Sigmoid colon (tissue), 7 donors: ENCODE results near the gene PLAC9. TPM values are rescaled to one million over a fixed set of nuclear protein-coding genes. Genes with fewer than 3 reads are reported as not detected.
A peak's percentile ranks its signal among the peaks of the same experiment; 100 is the strongest.

ENCODE experiments used
- DNase-seq: peaks from one replicate; pipeline ENCODE4 v3.0.0-alpha.2; 2019
- H3K27ac ChIP-seq, 4 donors: fragments of 200-600 bp; sonication (generic); one replicate each; pipeline ENCODE4 v1.5.1; 2016 to 2019; ENCODE audit warnings: mild to moderate bottlenecking in 1 of 4
- H3K27me3 ChIP-seq, 3 donors: fragments of 200-600 bp; sonication (generic); one replicate each; pipeline ENCODE4 v1.5.1; 2019; ENCODE audit warnings: mild to moderate bottlenecking in 1 of 3
- H3K36me3 ChIP-seq, 4 donors: fragments of 200-600 bp; sonication (generic); one replicate each; pipeline ENCODE4 v1.5.1; 2016 to 2019
- H3K4me1 ChIP-seq, 4 donors: fragments of 200-600 bp; sonication (generic); one replicate each; pipeline ENCODE4 v1.5.1; 2017 to 2019
- H3K4me3 ChIP-seq, 4 donors: fragments of 200-600 bp; sonication (generic); one replicate each; pipeline ENCODE4 v1.5.1; 2017 to 2019; ENCODE audit warnings: mild to moderate bottlenecking in 2 of 4, moderate library complexity in 1 of 4
- H3K9me3 ChIP-seq, 4 donors: fragments of 200-600 bp in 3 of 4; sonication (generic) in 3 of 4; one replicate each; pipeline versions ENCODE4 v1.5.1 to v1.6.1; 2013 to 2019
- EP300 ChIP-seq, 4 donors: sonication (generic); formaldehyde crosslinking; IDR thresholded peaks; one replicate each; pipeline ENCODE4 v1.6.1; 2017; ENCODE audit warnings: antibody characterized with exemption in 4 of 4
- POLR2A ChIP-seq, 2 donors: fragments of 450-650 bp; IDR thresholded peaks; one replicate each; pipeline ENCODE4 v1.6.1; 2016; ENCODE audit warnings: antibody characterized with exemption in 2 of 2, mild to moderate bottlenecking in 2 of 2, moderate library complexity in 2 of 2
- POLR2AphosphoS5 ChIP-seq, 4 donors: sonication (generic); formaldehyde crosslinking; IDR thresholded peaks; one replicate each; pipeline ENCODE4 v1.6.1; 2017; ENCODE audit warnings: antibody characterized with exemption in 4 of 4
- WGBS, 2 donors: extraction: QIAGEN DNeasy Blood & Tissue Kit; methylation state at CpG; one replicate each; pipeline ENCODE4 v1.1.7; 2013; 5-methylcytosine and 5-hydroxymethylcytosine counted together
- intact Hi-C: fragments of 100-400 bp; cut with DNase I; formaldehyde crosslinking; loops from one replicate; pipeline ENCODE4 v1.15.1; 2023
- polyA plus RNA-seq, 3 donors: library from polyadenylated mRNA; stranded (reverse); fragments of 200-250 nt; gene quantifications; one replicate each; pipeline ENCODE4 v1.2.3, GENCODE V29; 2013
- total RNA-seq, 4 donors: library from RNA; depleted of rRNA; stranded (reverse); fragments of >200 nt; gene quantifications; one replicate each; pipeline ENCODE4 v1.1.0, GENCODE V29; 2016
- TF ChIP-seq, protein P1 (sequence below), 4 experiments: fragments of 450-650 bp in 3 of 4; fragments of 200-600 bp in 1 of 4; IDR thresholded peaks; one replicate each; pipeline ENCODE4 v1.5.1; 2016 to 2019; ENCODE audit warnings: antibody characterized with exemption in 4 of 4, mild to moderate bottlenecking in 3 of 4, moderate library complexity in 2 of 4
- donor health status: healthy with polysubstance abuse.
- donor health status: Bipolar disorder and iron deficiency.
- donor health status: healthy.

The PLAC9 gene
- total and polyA plus RNA-seq, 7 donors: 1.2 to 23.4 (median 7.6) TPM

DNA sequence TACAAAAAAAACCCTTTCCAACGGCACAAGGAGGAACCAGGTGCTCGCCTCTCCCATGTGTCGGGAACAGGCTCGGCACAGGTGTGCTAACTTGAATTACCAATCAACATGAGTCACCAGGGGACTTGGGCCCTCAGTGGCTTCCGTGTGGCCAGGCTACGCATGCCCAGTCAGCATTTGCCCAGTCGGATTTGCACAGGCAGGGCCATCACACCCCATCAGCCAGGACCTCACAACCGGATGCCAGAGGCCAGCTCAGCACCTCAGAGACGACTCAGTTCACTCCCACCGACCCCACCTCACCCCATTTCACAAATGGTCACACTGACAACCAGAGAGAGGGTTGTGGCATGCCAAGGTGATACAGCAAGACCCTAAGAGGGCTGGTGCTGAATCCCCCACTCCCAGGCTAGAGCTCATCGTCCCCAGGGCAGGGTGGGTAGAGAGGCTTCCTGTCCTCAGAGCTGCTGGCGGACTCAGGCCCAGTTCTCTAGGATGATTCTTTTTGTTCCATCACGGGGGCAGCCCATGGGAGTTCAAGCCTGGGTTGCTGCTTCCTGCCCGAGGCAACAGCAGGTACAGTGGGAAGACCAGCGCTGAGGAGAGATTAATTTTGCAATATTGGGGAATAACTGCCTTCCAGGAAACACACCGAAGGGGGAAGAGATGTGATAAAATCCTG is 59.2 kb downstream of the PLAC9 start:
- no peaks in the 10 kb centered on the region for H3K9me3 ChIP-seq
- TF ChIP-seq EP300 (IDR thresholded peaks at IDR 0.05): no peak
- TF ChIP-seq, protein P1, sequence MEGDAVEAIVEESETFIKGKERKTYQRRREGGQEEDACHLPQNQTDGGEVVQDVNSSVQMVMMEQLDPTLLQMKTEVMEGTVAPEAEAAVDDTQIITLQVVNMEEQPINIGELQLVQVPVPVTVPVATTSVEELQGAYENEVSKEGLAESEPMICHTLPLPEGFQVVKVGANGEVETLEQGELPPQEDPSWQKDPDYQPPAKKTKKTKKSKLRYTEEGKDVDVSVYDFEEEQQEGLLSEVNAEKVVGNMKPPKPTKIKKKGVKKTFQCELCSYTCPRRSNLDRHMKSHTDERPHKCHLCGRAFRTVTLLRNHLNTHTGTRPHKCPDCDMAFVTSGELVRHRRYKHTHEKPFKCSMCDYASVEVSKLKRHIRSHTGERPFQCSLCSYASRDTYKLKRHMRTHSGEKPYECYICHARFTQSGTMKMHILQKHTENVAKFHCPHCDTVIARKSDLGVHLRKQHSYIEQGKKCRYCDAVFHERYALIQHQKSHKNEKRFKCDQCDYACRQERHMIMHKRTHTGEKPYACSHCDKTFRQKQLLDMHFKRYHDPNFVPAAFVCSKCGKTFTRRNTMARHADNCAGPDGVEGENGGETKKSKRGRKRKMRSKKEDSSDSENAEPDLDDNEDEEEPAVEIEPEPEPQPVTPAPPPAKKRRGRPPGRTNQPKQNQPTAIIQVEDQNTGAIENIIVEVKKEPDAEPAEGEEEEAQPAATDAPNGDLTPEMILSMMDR (IDR thresholded peaks at IDR 0.05): no peak
- peak in 1 of 2 donors; percentile 12 for TF ChIP-seq POLR2A (IDR thresholded peaks at IDR 0.05)
- no peak for TF ChIP-seq POLR2AphosphoS5 (IDR thresholded peaks at IDR 0.05)
- DNase-seq: no peak
- no peaks in the 10 kb centered on the region for H3K27me3 ChIP-seq
- H3K27ac ChIP-seq: no peak overlapping the region
- intact Hi-C loops: no loop called here
- H3K36me3 ChIP-seq: no peaks in the 10 kb centered on the region
- 33 to 56% methylated on average over 16 of the region's 16 CpGs for WGBS, 2 donors
- H3K4me3 ChIP-seq: no peak overlapping the region
- H3K4me1 ChIP-seq: peaks cover 0 to 59% (median 53%) of the 10 kb centered on the region in 4 donors

DNA sequence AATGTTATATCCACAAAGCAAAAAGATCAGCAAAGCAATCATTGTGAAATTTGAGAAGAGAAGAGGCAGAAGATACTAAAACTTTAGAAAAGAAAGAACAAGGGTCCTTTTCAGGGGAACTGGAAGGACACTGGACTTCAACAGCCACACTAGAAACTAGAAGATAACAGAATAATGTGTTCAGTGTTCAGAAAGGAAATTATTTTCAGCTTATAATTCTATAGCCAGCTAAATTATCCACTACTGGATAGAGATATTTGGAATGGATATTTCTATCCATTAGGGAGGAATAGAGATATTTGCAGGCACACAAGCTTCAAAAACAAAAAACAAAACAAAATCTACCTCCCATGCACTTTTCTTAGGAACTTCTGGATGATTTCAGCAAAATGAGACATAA is 60.0 kb downstream of the PLAC9 start:
- no peak for DNase-seq
- Histone ChIP-seq H3K9me3 (no peaks in the 10 kb centered on the region), H3K4me3 (no peak overlapping the region), H3K36me3 (no peaks in the 10 kb centered on the region), H3K27ac (no peak overlapping the region), H3K27me3 (no peaks in the 10 kb centered on the region), H3K4me1 (peaks cover 0 to 59% (median 53%) of the 10 kb centered on the region in 4 donors)
- intact Hi-C loops: no loop called here
- TF ChIP-seq, protein P1 (IDR thresholded peaks at IDR 0.05): no peak
- TF ChIP-seq POLR2A (IDR thresholded peaks at IDR 0.05): no peak
- TF ChIP-seq POLR2AphosphoS5 (IDR thresholded peaks at IDR 0.05): no peak
- no peak for TF ChIP-seq EP300 (IDR thresholded peaks at IDR 0.05)

DNA sequence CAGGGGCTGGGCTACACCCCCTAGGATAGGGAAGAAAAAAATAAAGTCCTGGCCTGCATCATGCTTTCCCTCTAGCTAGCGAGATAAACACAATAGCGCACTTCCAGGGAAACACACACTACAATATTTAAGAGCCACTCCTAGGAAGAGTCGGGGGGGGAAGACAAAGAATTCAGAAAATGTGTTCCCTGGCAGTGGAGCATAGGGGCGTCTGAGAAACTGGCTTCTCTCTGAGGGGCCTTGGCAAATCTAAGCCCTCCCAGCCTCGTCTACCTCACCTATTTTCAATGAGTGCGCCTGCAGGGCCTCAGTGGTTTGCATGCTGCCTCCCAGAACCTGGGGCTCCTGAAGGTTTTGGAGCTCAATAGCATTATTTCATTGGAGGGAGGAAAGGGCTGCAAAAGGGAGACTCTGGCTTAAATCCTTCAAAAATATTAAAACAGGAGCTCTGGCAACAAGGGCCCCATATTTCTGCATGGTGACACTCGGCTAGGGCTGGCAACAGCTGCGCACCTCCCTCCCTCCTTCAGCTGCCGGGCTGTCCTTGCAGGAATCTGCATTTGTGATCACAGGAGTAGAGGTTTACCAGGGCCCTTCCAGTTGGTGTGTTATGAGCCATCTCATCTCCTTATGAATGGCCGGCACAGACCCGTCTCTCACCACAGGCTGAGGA is 62.0 kb downstream of the PLAC9 start:
- no peaks in the 10 kb centered on the region for H3K36me3 ChIP-seq
- intact Hi-C loops: no loop called here
- H3K4me1 ChIP-seq: peaks cover 0 to 63% (median 55%) of the 10 kb centered on the region in 4 donors
- no peaks in the 10 kb centered on the region for H3K27me3 ChIP-seq
- H3K9me3 ChIP-seq: no peaks in the 10 kb centered on the region
- H3K4me3 ChIP-seq: no peak overlapping the region
- TF ChIP-seq EP300 (IDR thresholded peaks at IDR 0.05) (no peak), POLR2AphosphoS5 (IDR thresholded peaks at IDR 0.05) (no peak), POLR2A (IDR thresholded peaks at IDR 0.05) (no peak)
- TF ChIP-seq, protein P1 (IDR thresholded peaks at IDR 0.05): no peak
- WGBS, 2 donors: 70 to 72% methylated on average over 11 of the region's 11 CpGs
- H3K27ac ChIP-seq: peak overlapping the region in 1 of 4 donors; percentile 28
- no peak for DNase-seq

Other genes starting within 250 kb of the PLAC9 start
- gene SFTPD, start 183.6 kb upstream of the PLAC9 start, total RNA-seq: 1 to 10 TPM in 2 of 4 donors, not detected in 2; 1.1 to 3.4 TPM
- under 1 TPM in 1 of 3 donors, not detected in 2; 0.28 TPM for gene SFTPD, start 183.6 kb upstream of the PLAC9 start, polyA plus RNA-seq
- 10 to 100 TPM; 11.4 to 18.0 (median 11.5) TPM for gene TMEM254, start 54.1 kb upstream of the PLAC9 start, total RNA-seq
- gene TMEM254, start 54.1 kb upstream of the PLAC9 start, polyA plus RNA-seq: 10 to 100 TPM; 13.6 to 14.8 (median 14.4) TPM
- 100 to 1,000 TPM in 1 of 4 donors, 10 to 100 TPM in 3; 63.2 to 109 (median 75.7) TPM for gene ANXA11, start 72.8 kb downstream of the PLAC9 start, total RNA-seq
- 100 to 1,000 TPM; 170 to 323 (median 199) TPM for gene ANXA11, start 72.8 kb downstream of the PLAC9 start, polyA plus RNA-seq
- gene MAT1A, start 156.9 kb downstream of the PLAC9 start, total RNA-seq: not detected
- under 1 TPM in 2 of 3 donors, not detected in 1; 0.23 to 0.31 TPM for gene MAT1A, start 156.9 kb downstream of the PLAC9 start, polyA plus RNA-seq
- not detected for gene DYDC1, start 224.0 kb downstream of the PLAC9 start, total RNA-seq
- gene DYDC1, start 224.0 kb downstream of the PLAC9 start, polyA plus RNA-seq: not detected
- not detected for gene DYDC2, start 224.1 kb downstream of the PLAC9 start, total RNA-seq
- gene DYDC2, start 224.1 kb downstream of the PLAC9 start, polyA plus RNA-seq: under 1 TPM in 1 of 3 donors, not detected in 2; 0.41 TPM